H1 (cell line): ENCODE results near the gene F5. TPM values are rescaled to one million over a fixed set of nuclear protein-coding genes. Genes with fewer than 3 reads are reported as not detected.

Experiments used
- CTCF ChIA-PET: fragments of 300-600 bp; sonication (Branson Sonifier 250); formaldehyde crosslinking; loops from one replicate; lab custom pipeline; 2021; ENCODE audit not compliant: partially characterized antibody; lab: Charles Lee
- POLR2A ChIA-PET: fragments of 300-600 bp; sonication (Branson Sonifier 250); formaldehyde crosslinking; loops from one replicate; lab custom pipeline; 2021; ENCODE audit warnings: inconsistent platforms; ENCODE audit not compliant: partially characterized antibody; lab: Charles Lee
- DNase-seq, 2 experiments: peaks; one replicate each; pipeline versions ENCODE4 v3.0.0 to v3.0.0-alpha.2; 2010 to 2022; ENCODE audit warnings: low spot score in 2 of 2, low read depth in 1 of 2, mixed read lengths in 1 of 2
- FAIRE-seq: peaks from 2 replicates; lab custom pipeline; 2011; peaks lifted over from hg19 to GRCh38; lab: Jason Lieb, UNC
- H2AFZ ChIP-seq: 2 replicates; pipeline ENCODE4 v1.8.1; 2012; ENCODE audit warnings: low read length, inconsistent platforms
- H2AK5ac ChIP-seq: 2 replicates; pipeline ENCODE4 v1.6.1; 2013; ENCODE audit warnings: low read depth, low read length
- H2BK120ac ChIP-seq: replicated peaks from 2 replicates; pipeline ENCODE3; 2013; ENCODE audit warnings: low read depth, low read length, inconsistent platforms
- H2BK12ac ChIP-seq: 2 replicates; pipeline ENCODE4 v1.6.1; 2013; ENCODE audit warnings: low read depth, low read length
- H2BK15ac ChIP-seq: 2 replicates; pipeline ENCODE4 v1.6.1; 2013; ENCODE audit warnings: low read length
- H2BK20ac ChIP-seq: 2 replicates; pipeline ENCODE4 v1.6.1; 2013; ENCODE audit warnings: low read length
- H2BK5ac ChIP-seq: 2 replicates; pipeline ENCODE4 v1.6.1; 2013; ENCODE audit warnings: low read depth, low read length
- H3K14ac ChIP-seq: 2 replicates; pipeline ENCODE4 v1.6.1; 2013; ENCODE audit warnings: inconsistent platforms; ENCODE audit not compliant: insufficient read length
- H3K18ac ChIP-seq: 2 replicates; pipeline ENCODE4 v1.6.1; 2013; ENCODE audit warnings: low read length; ENCODE audit errors: extremely low read depth
- H3K23ac ChIP-seq: 2 replicates; pipeline ENCODE4 v1.6.1; 2013; ENCODE audit warnings: inconsistent platforms; ENCODE audit not compliant: insufficient read length
- H3K23me2 ChIP-seq: 2 replicates; pipeline ENCODE4 v1.6.1; 2013; ENCODE audit warnings: low read depth, low read length
- H3K27ac ChIP-seq: 2 replicates; pipeline ENCODE4 v1.6.1; 2011; ENCODE audit warnings: low read depth, low read length, inconsistent platforms
- H3K27me3 ChIP-seq, 4 experiments: replicated peaks in 1 of 4; 1 replicate in 1 of 4; 2 replicates in 3 of 4; pipeline versions ENCODE4 v1.6.1 to v1.8.1; 2011 to 2013; ENCODE audit warnings: low read length in 3 of 4, mild to moderate bottlenecking in 3 of 4, inconsistent platforms in 2 of 4, mixed read lengths in 2 of 4, moderate library complexity in 1 of 4; ENCODE audit not compliant: control insufficient read depth in 3 of 4, insufficient read depth in 3 of 4; ENCODE audit errors: extremely low read depth in 1 of 4
- H3K36me3 ChIP-seq, 4 experiments: 2 replicates each; pipeline versions ENCODE4 v1.6.1 to v1.8.1; 2011 to 2013; ENCODE audit warnings: mild to moderate bottlenecking in 4 of 4, low read length in 3 of 4, moderate library complexity in 2 of 4, control low read depth in 1 of 4, inconsistent platforms in 1 of 4; ENCODE audit not compliant: insufficient read depth in 4 of 4, control insufficient read depth in 2 of 4
- H3K4ac ChIP-seq: replicated peaks from 2 replicates; pipeline ENCODE3; 2013; ENCODE audit warnings: low read length, low read depth, mixed read lengths, inconsistent platforms; ENCODE audit not compliant: insufficient read length
- H3K4me1 ChIP-seq, 4 experiments: replicated peaks in 1 of 4; 1 replicate in 1 of 4; 2 replicates in 3 of 4; pipeline versions ENCODE4 v1.6.1 to v1.8.1; 2011 to 2013; ENCODE audit warnings: low read length in 3 of 4, inconsistent platforms in 2 of 4, mixed read lengths in 1 of 4; ENCODE audit not compliant: insufficient read depth in 4 of 4, control insufficient read depth in 3 of 4
- H3K4me2 ChIP-seq, 2 experiments: 2 replicates each; pipeline versions ENCODE4 v1.6.1 to v1.8.1; 2011 to 2013; ENCODE audit warnings: low read depth in 2 of 2, low read length in 2 of 2, control low read depth in 1 of 2, inconsistent platforms in 1 of 2, mild to moderate bottlenecking in 1 of 2; ENCODE audit not compliant: insufficient read depth in 1 of 2
- H3K4me3 ChIP-seq, 4 experiments: fragments of 200-600, 300-600 bp in 1 of 4; sonication (generic), shearing (Covaris generic), sonication (Bioruptor Twin) in 1 of 4; 2 replicates each; pipeline versions ENCODE4 v1.5.1 to v1.8.1; 2011 to 2016; ENCODE audit warnings: low read length in 4 of 4, low read depth in 3 of 4, control low read depth in 2 of 4, inconsistent platforms in 2 of 4, mild to moderate bottlenecking in 2 of 4, mixed read lengths in 1 of 4, moderate library complexity in 1 of 4; ENCODE audit not compliant: insufficient read depth in 2 of 4; ENCODE audit errors: extremely low read depth in 1 of 4
- H3K56ac ChIP-seq: replicated peaks from 2 replicates; pipeline ENCODE3; 2013; ENCODE audit warnings: low read depth, mild to moderate bottlenecking, mixed read lengths, low read length, inconsistent platforms; ENCODE audit not compliant: insufficient read length
- H3K79me1 ChIP-seq: 2 replicates; pipeline ENCODE4 v1.6.1; 2013; ENCODE audit warnings: low read depth, low read length, control low read depth
- H3K79me2 ChIP-seq, 2 experiments: 2 replicates each; pipeline versions ENCODE4 v1.6.1 to v1.8.1; 2012 to 2013; ENCODE audit warnings: low read length in 2 of 2, mild to moderate bottlenecking in 2 of 2, inconsistent platforms in 1 of 2; ENCODE audit not compliant: insufficient read depth in 2 of 2, control insufficient read depth in 1 of 2
- H3K9ac ChIP-seq, 4 experiments: replicated peaks in 1 of 4; 1 replicate in 1 of 4; 2 replicates in 3 of 4; pipeline versions ENCODE4 v1.6.1 to v1.8.1; 2011 to 2013; ENCODE audit warnings: low read depth in 3 of 4, low read length in 3 of 4, control low read depth in 2 of 4, mild to moderate bottlenecking in 2 of 4, moderate library complexity in 2 of 4, inconsistent platforms in 1 of 4; ENCODE audit errors: extremely low read depth in 1 of 4
- H3K9me3 ChIP-seq, 2 experiments: 2 replicates each; pipeline versions ENCODE4 v1.6.1 to v1.8.1; 2012 to 2013; ENCODE audit warnings: mild to moderate bottlenecking in 2 of 2, moderate library complexity in 2 of 2, control low read depth in 1 of 2, inconsistent platforms in 1 of 2, low read depth in 1 of 2, low read length in 1 of 2, mixed read lengths in 1 of 2; ENCODE audit not compliant: insufficient read depth in 2 of 2
- H4K20me1 ChIP-seq, 2 experiments: replicated peaks in 1 of 2; 2 replicates each; pipeline versions ENCODE3 to v1.8.1; 2011 to 2013; ENCODE audit warnings: inconsistent platforms in 2 of 2, low read length in 2 of 2, mild to moderate bottlenecking in 1 of 2; ENCODE audit not compliant: insufficient read depth in 2 of 2, control insufficient read depth in 1 of 2
- H4K5ac ChIP-seq: 2 replicates; pipeline ENCODE4 v1.6.1; 2013; ENCODE audit warnings: low read length, low read depth, mixed read lengths, inconsistent platforms; ENCODE audit not compliant: insufficient read length
- H4K8ac ChIP-seq: 2 replicates; pipeline ENCODE4 v1.8.0; 2013; ENCODE audit warnings: mild to moderate bottlenecking, moderate library complexity, low read length, inconsistent platforms; ENCODE audit not compliant: insufficient read depth; ENCODE audit errors: extremely low read depth
- H4K91ac ChIP-seq: replicated peaks from 2 replicates; pipeline ENCODE3; 2013; ENCODE audit warnings: low read length, mixed read lengths, inconsistent platforms; ENCODE audit not compliant: insufficient read length
- CBX8 ChIP-seq: fragments of 300-800, 300-1000 bp; sonication (generic); IDR thresholded peaks from 2 replicates; pipeline ENCODE4 v1.7.1; 2016; ENCODE audit warnings: low read depth, low read length, borderline replicate concordance
- E2F6 ChIP-seq: IDR thresholded peaks from 2 replicates; pipeline ENCODE4 v1.6.1; 2012; ENCODE audit warnings: inconsistent platforms
- GABPA ChIP-seq: IDR thresholded peaks from 2 replicates; pipeline ENCODE4 v1.6.1; 2011; ENCODE audit warnings: mild to moderate bottlenecking, low read length, moderate library complexity, borderline replicate concordance; ENCODE audit not compliant: insufficient read depth
- NRF1 ChIP-seq: IDR thresholded peaks from 2 replicates; pipeline ENCODE4 v1.6.1; 2011; ENCODE audit warnings: mild to moderate bottlenecking, low read depth, low read length, improper control_type of control experiment
- PHF8 ChIP-seq: fragments of 200-600 bp; sonication (generic); conservative IDR thresholded peaks from 2 replicates; pipeline ENCODE4 v1.7.1; 2012; ENCODE audit warnings: low read depth, mild to moderate bottlenecking, inconsistent platforms, low read length, moderate library complexity
- SP1 ChIP-seq: IDR thresholded peaks from 2 replicates; pipeline ENCODE4 v1.6.1; 2011; ENCODE audit warnings: low read depth, low read length
- SP2 ChIP-seq: IDR thresholded peaks from 2 replicates; pipeline ENCODE4 v1.6.1; 2012; ENCODE audit warnings: mild to moderate bottlenecking, low read length, inconsistent platforms
- USF2 ChIP-seq: IDR thresholded peaks from 2 replicates; pipeline ENCODE4 v1.6.1; 2011; ENCODE audit warnings: low read length, improper control_type of control experiment
- ZNF274 ChIP-seq: IDR thresholded peaks from 2 replicates; pipeline ENCODE4 v1.7.0; 2012; ENCODE audit warnings: low read length, borderline replicate concordance; ENCODE audit errors: extremely low read depth
- polyA plus RNA-seq, 7 experiments: library from polyadenylated mRNA; depleted of rRNA in 3 of 7; stranded (reverse) in 5 of 7; unstranded in 2 of 7; fragments of >200 nt in 5 of 7; fragments of 200-250 nt in 2 of 7; gene quantifications; 1 replicate in 5 of 7; 2 replicates in 1 of 7; 4 replicates in 1 of 7; pipeline versions ENCODE4 v1.2.1 to v1.2.3, GENCODE V29; 2011 to 2013; ENCODE audit warnings: missing spikeins in 2 of 7, mixed read lengths in 2 of 7
- total RNA-seq: library from RNA; stranded (reverse); fragmentation: NEBNext Ultra II Directional; extraction: Animal tissue kit (Norgen Biotek cat#: 25700); gene quantifications from 2 replicates; pipeline ENCODE4 v1.2.1, GENCODE V29; 2021

F5 gene
- total and polyA plus RNA-seq, 2 of the 8 experiments (the other 6 are each of a cell fraction or from before 2014, with no cell fraction given), result 0.04 to 0.06 TPM

GRCh38 chr1:169585181-169585580, 1.1 kb downstream of the F5 start:
- no peaks in the 10 kb centered on the region for H3K9me3 ChIP-seq
- no peak overlapping the region for H4K8ac ChIP-seq
- CTCF ChIA-PET, result interaction anchor here (1.0 to 2.0 kb wide), 3 partner anchors 35 to 247 kb away, joined by 3 to 8 read pairs (median 6); no protein-coding TSS in a partner anchor
- no peak overlapping the region for H2BK20ac ChIP-seq
- H3K4me3 ChIP-seq, result no peak overlapping the region
- no peak overlapping the region for H3K18ac ChIP-seq
- H3K23ac ChIP-seq, result no peak overlapping the region
- H4K20me1 ChIP-seq, result no peaks in the 10 kb centered on the region
- no peak overlapping the region for H3K4ac ChIP-seq
- no peak overlapping the region for H2BK15ac ChIP-seq
- no peaks in the 10 kb centered on the region for H3K23me2 ChIP-seq
- no peak overlapping the region for H2BK12ac ChIP-seq
- no peak overlapping the region for H2AFZ ChIP-seq
- DNase-seq (no peak), FAIRE-seq (no peak)
- no peaks in the 10 kb centered on the region for H3K36me3 ChIP-seq
- POLR2A ChIA-PET, result no interaction called here
- H3K4me2 ChIP-seq, result no peak overlapping the region
- TF ChIP-seq CBX8, result no peak
- TF ChIP-seq USF2, result no peak
- TF ChIP-seq PHF8, result no peak
- no peak for TF ChIP-seq NRF1
- no peak for TF ChIP-seq GABPA
- TF ChIP-seq E2F6, result no peak
- no peak for TF ChIP-seq ZNF274
- TF ChIP-seq SP1, result no peak
- no peak for TF ChIP-seq SP2
- no peak overlapping the region for H4K5ac ChIP-seq
- no peak overlapping the region for H3K9ac ChIP-seq
- H3K4me1 ChIP-seq, result peaks cover 0 to 2% (median under 1%) of the 10 kb centered on the region in 4 experiments; a peak in 3 of 7 replicates
- no peak overlapping the region for H3K27ac ChIP-seq
- no peak overlapping the region for H2BK120ac ChIP-seq
- no peak overlapping the region for H2BK5ac ChIP-seq
- H2AK5ac ChIP-seq, result no peak overlapping the region
- no peak overlapping the region for H3K14ac ChIP-seq
- no peaks in the 10 kb centered on the region; a peak in 1 of 7 replicates for H3K27me3 ChIP-seq
- no peaks in the 10 kb centered on the region for H3K79me2 ChIP-seq
- H3K79me1 ChIP-seq, result no peaks in the 10 kb centered on the region
- H3K56ac ChIP-seq, result no peak overlapping the region
- H4K91ac ChIP-seq, result no peak overlapping the region
